ENCODE data around the gene BEND6. TPM values are rescaled to one million over a fixed set of nuclear protein-coding genes. Genes with fewer than 3 reads are reported as not detected.

BEND6 gene
- polyA plus RNA-seq, 4 donors = 4.4 to 7.1 (median 5.5) TPM

- no peak for DNase-seq (ENCODE audit: low read depth in 4 of 4, low spot score in 2 of 4)
Measured at GRCh38 chr6:56938649-56939191, 16.2 kb upstream of the BEND6 start.

GRCh38 chr6:56940463-56940862, 14.4 kb upstream of the BEND6 start:
- DNase-seq (ENCODE audit: low read depth in 4 of 4, low spot score in 2 of 4) = no peak

- DNase-seq (ENCODE audit: low read depth in 4 of 4, low spot score in 2 of 4) = no peak
Measured at GRCh38 chr6:56940977-56941376, 13.9 kb upstream of the BEND6 start.

- DNase-seq (ENCODE audit: low read depth in 4 of 4, low spot score in 2 of 4) = no peak
Measured at GRCh38 chr6:56944661-56945060, 10.2 kb upstream of the BEND6 start.

- no peak for DNase-seq (ENCODE audit: low read depth in 4 of 4, low spot score in 2 of 4)
Measured at GRCh38 chr6:56946368-56946767, 8.5 kb upstream of the BEND6 start.

- DNase-seq (ENCODE audit: low read depth in 4 of 4, low spot score in 2 of 4) = no peak
Measured at GRCh38 chr6:56947924-56948323, 7.0 kb upstream of the BEND6 start.

GRCh38 chr6:56949265-56949664, 5.6 kb upstream of the BEND6 start:
- DNase-seq (ENCODE audit: low read depth in 4 of 4, low spot score in 2 of 4) = no peak

GRCh38 chr6:56949925-56950495, 4.9 kb upstream of the BEND6 start:
- DNase-seq (ENCODE audit: low read depth in 4 of 4, low spot score in 2 of 4) = no peak

- DNase-seq (ENCODE audit: low read depth in 4 of 4, low spot score in 2 of 4) = no peak
Measured at GRCh38 chr6:56951049-56951831, 3.7 kb upstream of the BEND6 start.

- DNase-seq (ENCODE audit: low read depth in 4 of 4, low spot score in 2 of 4) = peak in 1 of 4 donors; percentile 29
Measured at GRCh38 chr6:56953597-56954402, 1.1 kb upstream of the BEND6 start.

- peak in 3 of 4 donors; percentile 48 to 57 (median 52) for DNase-seq (ENCODE audit: low read depth in 4 of 4, low spot score in 2 of 4)
Measured at GRCh38 chr6:56955171-56956155, 556 bp downstream of the BEND6 start.

GRCh38 chr6:56956491-56956890, 1.6 kb downstream of the BEND6 start:
- no peak for DNase-seq (ENCODE audit: low read depth in 4 of 4, low spot score in 2 of 4)

GRCh38 chr6:56957856-56958255, 2.9 kb downstream of the BEND6 start:
- no peak for DNase-seq (ENCODE audit: low read depth in 4 of 4, low spot score in 2 of 4)

GRCh38 chr6:56958481-56958880, 3.6 kb downstream of the BEND6 start:
- no peak for DNase-seq (ENCODE audit: low read depth in 4 of 4, low spot score in 2 of 4)

GRCh38 chr6:56959094-56959493, 4.2 kb downstream of the BEND6 start:
- no peak for DNase-seq (ENCODE audit: low read depth in 4 of 4, low spot score in 2 of 4)

GRCh38 chr6:56959938-56960337, 5.0 kb downstream of the BEND6 start:
- no peak for DNase-seq (ENCODE audit: low read depth in 4 of 4, low spot score in 2 of 4)

GRCh38 chr6:56961151-56961550, 6.2 kb downstream of the BEND6 start:
- DNase-seq (ENCODE audit: low read depth in 4 of 4, low spot score in 2 of 4) = no peak

- DNase-seq (ENCODE audit: low read depth in 4 of 4, low spot score in 2 of 4) = no peak
Measured at GRCh38 chr6:56962441-56962840, 7.5 kb downstream of the BEND6 start.

GRCh38 chr6:56963043-56963442, 8.1 kb downstream of the BEND6 start:
- DNase-seq (ENCODE audit: low read depth in 4 of 4, low spot score in 2 of 4) = no peak

- DNase-seq (ENCODE audit: low read depth in 4 of 4, low spot score in 2 of 4) = no peak
Measured at GRCh38 chr6:56963793-56964192, 8.9 kb downstream of the BEND6 start.
